ENCODE data around the gene FBXO24.

DNA sequence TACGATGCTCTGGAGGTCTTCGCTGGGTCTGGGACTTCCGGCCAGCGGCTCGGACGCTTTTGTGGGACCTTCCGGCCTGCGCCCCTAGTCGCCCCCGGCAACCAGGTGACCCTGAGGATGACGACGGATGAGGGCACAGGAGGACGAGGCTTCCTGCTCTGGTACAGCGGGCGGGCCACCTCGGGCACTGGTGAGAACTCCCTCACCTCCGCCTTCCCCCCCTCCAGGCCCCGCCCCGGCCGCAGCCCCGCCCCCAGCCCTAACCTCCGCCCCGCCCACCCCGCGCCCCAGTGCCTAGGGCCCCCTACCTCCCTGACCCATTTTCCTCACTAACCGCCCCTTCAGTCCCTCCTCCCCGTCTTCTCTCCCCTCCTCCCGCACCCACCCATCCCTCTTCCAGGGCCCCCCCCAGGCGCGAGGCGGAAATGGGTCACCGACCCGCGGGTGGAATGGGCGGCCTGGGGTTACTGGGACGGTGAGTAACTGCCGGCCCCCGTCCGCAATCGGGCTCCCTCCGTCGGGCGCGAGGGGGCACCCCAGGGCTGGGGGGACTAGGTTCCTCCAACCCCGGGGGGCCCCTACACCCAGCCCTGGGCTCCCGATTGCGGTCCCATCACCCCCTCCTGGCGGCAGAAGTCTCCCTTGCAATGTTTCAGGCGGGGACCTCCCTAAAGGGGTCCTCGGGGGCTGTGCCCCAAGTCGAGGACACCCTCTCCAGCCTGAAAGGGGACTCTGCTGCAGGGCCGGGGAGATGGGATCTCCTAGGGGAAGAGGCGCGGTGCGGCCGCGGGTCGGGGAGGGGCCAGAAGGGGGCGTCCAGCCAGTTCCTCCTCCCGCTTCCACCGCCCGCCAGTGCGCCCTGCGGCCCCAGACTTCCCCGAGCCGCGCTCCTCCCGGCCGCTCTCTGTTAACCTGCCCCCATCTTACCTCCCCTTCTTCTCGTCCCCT lies 18.2 kb downstream of the FBXO24 start:
- TF ChIP-seq, protein P1, sequence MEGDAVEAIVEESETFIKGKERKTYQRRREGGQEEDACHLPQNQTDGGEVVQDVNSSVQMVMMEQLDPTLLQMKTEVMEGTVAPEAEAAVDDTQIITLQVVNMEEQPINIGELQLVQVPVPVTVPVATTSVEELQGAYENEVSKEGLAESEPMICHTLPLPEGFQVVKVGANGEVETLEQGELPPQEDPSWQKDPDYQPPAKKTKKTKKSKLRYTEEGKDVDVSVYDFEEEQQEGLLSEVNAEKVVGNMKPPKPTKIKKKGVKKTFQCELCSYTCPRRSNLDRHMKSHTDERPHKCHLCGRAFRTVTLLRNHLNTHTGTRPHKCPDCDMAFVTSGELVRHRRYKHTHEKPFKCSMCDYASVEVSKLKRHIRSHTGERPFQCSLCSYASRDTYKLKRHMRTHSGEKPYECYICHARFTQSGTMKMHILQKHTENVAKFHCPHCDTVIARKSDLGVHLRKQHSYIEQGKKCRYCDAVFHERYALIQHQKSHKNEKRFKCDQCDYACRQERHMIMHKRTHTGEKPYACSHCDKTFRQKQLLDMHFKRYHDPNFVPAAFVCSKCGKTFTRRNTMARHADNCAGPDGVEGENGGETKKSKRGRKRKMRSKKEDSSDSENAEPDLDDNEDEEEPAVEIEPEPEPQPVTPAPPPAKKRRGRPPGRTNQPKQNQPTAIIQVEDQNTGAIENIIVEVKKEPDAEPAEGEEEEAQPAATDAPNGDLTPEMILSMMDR (IDR thresholded peaks at IDR 0.05) = peak in 2 of 3 donors; percentile 39 to 76
- TF ChIP-seq POLR2A (IDR thresholded peaks at IDR 0.05) (peak; percentile 81), EP300 (IDR thresholded peaks at IDR 0.05) (no peak)
